NCI-H146 (cell line): ENCODE results near the gene NOS1AP.

Source experiments
- DNase-seq: peaks from one replicate; lab custom pipeline; 2025; lab: John Stamatoyannopoulos, UW

Gene NOS1AP

DNA sequence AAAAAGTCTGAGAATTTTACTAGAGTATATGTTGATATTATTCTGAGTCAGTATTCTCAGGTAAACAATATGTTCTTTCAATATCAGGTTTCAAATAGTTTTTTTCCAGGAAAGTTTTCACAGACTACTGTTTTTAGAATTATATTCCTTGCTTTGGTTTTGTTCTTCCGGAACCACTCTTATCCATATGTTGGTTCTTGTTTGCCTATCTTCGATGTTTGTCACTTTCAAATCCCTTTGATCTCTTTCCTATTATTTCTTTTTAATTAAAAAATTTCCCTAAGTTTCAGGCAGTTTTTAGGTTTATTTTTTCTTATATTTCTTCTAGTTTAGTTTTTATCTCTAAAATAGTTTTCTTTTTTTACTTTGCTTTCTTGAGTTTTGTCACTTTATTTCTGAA, 20.9 kb downstream of the NOS1AP start:
- DNase-seq, result no peak

DNA sequence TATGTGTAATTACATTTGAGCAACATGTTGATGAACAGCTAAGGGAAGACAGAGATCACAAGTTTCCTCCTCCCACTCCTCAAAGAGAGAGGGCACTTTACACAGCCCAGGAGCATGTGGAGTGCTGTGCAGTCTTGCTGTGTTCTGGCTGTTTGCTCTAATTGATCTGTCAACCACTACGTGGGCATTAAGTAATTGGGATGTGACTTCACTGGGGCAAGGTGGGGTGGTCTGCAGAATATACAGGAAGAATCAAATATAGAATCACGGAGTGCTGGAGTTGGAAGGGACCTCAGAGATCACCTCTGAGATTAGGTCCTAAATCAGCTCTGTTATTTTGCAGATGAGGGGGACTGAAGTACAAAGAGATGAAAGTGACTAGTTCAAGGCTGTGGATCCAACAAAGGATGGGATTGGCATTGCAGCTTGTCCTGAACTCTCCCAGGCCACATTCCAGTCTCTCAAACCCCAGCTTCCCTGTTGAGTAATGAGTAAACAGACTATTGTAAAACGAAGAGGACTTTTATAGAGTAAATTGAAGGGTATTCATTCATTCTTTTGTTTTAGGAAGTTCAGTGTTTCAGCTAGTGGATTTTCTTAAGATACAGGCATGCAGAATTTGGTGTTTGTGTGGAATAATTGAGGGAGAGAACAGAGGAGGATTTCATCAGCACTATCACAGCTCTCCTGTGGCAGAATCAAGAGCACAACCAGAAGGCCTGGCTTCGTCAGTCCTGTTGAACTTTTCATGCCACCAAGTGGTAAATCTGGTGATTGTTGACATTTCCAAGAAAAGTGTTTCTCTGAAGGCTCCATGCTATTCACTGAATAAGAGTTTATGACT, 22.4 kb downstream of the NOS1AP start:
- no peak for DNase-seq

DNA sequence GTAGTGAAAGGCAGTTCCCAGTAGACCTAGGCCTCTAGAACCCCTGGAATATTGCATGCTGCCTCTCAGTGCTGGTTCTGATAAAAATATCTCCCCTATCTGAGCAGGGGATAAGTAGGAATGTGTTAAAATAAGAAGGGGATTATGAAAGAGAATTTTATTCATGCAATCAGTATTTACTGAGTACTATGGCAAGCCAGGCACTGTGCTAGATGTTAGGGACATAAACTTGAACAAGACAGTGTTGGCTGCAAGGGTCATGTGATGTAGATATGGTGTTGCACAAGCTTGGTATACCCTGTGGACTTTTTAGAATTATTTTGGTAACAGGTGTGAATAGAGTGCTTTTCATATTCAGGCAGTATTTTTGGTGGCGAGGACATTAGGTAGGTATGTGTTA, 23.6 kb downstream of the NOS1AP start:
- DNase-seq, result no peak

DNA sequence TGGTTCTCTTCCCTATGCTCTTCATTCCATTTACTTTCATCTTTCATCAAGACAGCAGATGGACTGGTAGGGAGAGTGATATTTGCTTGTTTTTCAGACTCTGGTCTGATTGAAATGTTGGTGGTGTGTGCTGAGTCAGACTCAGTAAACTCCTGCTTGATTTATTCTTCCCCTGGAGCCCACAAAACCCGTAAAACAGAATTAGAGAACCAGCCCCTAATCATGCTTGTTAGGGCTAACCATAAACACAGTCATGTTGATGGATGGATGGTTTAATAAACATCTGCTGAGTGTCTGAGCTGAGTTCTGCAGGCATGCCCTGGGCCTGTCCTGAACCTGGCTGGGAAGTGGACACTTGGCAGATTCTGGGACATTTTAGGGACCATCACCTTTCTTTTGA, 24.8 kb downstream of the NOS1AP start:
- DNase-seq, result no peak

DNA sequence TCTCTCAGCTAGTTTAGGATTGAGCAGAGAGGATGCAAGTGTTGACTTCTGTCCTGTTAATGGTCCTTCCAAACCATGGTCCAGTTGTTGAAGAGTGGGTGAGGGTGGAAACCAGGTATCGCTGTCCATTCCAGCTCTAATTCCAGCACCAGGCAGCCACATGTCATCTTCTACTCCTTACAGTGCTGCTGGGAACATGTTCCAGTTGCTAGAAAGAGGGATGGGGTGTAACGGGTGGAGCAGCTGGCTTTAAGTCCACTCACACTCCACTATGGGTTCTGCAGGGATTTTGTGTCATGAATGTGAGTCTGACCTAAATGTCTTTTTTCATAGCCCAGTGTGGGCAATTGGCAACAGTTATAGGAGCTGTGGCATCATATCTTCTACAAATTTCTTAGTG, 25.2 kb downstream of the NOS1AP start:
- no peak for DNase-seq

DNA sequence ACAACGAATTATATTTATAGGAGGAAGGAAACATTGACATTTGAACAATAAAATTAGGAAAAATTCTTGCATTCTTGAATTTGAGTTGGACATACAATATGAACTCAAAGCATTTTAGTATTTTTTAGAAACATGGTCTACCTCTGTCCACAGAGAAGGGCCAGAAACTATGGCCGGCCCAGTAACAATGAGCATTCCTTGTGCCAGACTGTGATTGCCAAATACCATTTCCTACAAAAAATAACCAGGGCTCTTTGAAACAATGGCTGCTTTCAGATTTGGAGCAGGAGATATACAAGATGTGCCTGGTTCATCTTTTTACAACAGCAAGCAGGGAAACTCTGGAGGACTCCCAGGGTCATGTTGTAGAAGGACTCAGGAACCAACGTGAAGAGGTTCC, 38.4 kb downstream of the NOS1AP start:
- no peak for DNase-seq

DNA sequence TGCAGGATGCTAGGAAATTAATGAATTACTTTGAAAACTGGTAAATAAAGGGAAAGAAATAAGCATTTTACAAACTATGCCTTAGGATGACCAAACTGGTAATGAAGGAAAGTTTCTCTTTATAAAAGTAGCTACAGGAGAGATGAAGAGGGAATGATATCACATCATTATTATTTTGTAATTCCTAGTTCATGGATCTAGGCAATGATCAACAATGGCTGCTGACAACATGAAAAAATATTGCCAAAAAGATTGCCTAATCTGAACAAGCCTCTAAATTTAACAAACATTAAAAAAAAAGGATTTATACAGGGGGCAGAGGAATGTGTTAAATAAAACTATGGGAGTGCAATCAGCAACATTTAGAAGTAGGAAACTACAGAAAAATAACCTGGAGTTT, 38.9 kb downstream of the NOS1AP start:
- DNase-seq, result no peak

DNA sequence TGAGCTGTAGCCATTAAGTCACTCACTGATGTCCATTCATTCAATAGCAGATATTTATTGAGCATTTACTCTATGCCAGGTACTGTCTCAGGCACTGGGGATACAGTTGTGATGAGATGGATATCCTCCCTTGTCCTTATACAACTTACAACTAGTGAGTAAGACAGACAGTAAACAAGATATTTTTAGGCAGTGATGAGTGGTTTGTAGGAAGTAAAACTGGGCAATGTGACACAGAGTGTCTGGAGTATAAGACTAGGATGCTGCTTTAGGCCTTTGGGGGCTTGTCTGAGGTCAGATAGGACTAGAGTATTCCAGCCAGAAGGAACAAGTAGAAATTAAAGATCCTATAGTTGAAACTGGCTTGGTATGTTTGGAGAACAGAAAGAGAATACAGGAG, 41.4 kb downstream of the NOS1AP start:
- DNase-seq, result no peak

DNA sequence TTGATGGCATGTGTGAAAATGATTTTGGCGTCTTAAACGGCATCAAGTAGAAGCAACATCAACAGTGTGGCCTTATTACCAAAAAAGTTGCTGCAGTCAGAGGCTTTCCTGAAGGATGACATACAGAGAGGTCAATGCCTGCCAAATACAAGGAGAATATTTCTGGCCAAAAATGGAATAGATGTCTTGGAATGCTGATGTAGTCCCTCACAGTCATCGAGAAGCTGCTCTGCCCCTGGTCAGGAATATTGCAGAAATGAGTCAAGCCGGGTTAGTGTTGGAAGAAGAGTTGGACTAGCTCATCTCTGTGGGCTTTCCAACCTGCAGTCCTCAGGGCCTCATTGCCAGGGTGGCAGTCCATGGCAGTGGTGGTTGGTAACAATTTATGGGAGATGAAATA, 42.1 kb downstream of the NOS1AP start:
- DNase-seq, result no peak

DNA sequence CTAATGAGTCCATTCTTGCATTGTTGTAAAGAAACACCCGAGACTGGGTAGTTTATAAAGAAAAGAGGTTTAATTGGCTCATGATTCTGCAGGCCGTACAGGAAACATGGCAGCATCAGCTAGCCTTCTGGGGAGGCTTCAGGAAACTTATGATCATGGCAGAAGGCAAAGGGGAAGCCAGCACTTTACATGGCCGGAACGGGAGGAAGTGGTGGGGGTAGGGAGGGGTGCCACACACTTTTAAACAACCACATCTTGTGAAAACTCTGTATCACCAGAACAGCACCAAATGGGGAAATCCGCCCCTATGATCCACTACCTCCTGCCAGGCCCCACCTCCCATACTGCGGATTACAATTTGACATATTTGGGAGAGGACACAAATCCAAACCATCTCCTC, 43.9 kb downstream of the NOS1AP start:
- no peak for DNase-seq

DNA sequence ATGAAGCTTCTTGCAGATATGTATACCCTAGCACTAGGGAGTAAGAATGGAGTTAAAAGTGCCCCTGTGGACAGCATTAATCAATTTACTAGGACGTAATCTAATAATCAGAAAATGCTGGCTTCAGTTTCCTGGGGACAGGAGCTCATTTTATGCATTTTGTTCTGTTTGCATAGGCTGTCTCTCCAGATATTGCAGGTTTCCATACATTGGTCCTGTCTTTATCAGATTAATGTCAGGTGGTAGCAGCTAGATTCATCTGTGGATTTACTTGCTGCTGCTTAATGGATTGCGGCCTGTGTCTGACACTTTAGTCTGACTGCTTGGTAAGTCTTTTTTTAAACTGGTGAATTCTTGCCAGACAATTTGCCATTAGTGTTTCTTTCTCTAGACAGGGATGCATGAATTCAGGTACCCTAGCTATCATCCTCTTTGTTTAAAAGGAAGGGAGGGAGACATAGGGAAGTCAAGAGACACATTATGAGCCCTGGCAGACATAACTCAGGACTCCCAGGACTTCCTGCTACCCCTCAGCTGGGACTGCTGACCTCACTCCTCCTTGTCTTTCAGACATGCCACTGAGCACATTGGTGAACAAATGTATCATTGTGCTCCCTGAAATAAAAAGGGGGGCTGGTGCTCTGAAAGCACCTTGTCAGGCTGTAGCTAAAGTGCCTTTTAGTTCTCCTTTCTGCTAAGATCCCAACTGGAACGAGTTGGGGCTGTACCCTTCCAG, 47.7 kb downstream of the NOS1AP start:
- no peak for DNase-seq

DNA sequence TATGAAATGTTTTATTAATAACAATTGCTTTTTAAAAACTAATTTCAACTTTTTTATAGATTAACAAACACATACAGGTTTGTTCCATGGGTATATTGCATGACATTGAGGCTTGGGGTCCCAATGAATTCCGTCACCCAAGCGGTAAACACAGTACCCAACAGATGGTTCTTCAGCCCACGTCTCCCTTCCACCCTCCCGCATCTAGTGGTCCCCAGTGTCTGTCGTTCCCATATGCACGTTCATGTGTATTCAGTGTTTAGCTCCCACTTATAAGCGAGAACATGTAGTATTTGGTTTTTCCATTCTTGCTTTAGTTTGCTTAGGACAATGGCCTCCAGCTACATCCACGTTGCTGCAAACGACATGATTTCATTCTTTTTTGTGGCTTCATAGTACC, 48.6 kb downstream of the NOS1AP start:
- no peak for DNase-seq

DNA sequence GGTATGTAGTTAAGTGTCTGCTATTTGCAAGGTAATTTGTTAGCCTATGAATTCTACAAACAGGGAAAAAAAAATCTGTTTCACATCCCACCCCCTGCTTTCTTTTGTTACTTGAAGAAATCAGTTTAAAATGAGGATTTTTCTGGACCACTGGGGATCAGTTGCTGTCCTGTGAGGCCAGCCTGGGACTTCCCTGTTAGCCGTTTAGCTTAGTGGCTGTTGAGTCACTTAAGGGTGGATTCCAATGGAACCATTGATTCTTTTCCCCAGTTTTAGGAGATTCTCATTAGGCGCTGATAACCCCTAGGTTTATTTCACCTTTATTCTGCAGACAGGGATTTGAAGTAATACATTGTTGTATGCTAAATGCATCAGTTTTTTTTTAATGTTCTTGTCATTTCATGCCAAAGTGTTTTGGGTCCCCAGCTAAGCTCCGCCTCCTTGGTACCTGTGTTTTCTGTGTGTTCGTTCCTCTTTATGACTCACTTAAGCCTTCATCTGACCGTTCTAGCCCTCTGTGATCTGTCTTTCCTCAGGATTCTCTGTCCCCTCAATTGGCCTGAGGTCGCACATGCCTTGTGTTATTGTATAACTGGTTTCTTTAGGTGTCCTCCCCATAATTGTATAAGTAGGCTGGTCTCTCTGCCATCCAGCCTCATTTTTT, 59.3 kb downstream of the NOS1AP start:
- DNase-seq, result no peak

DNA sequence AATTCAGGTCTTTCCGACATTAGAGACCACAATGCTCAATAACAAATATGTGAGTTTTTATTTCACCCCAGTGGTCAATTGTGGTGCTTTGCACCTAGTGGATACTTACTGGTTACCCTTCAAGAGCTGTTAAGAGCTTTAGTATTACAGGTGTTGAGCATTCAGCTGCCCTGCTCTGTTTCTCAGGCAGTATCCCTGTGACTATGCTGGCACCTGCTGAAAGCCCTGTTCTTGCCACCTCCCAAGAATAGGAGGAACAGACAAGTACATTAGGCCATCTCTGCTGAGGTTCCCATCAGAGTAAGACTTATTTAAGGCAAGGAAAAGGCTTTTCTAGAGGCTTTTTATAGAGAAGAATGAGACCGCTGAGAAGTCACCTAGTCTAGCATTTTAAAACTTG, 60.8 kb downstream of the NOS1AP start:
- DNase-seq, result no peak

DNA sequence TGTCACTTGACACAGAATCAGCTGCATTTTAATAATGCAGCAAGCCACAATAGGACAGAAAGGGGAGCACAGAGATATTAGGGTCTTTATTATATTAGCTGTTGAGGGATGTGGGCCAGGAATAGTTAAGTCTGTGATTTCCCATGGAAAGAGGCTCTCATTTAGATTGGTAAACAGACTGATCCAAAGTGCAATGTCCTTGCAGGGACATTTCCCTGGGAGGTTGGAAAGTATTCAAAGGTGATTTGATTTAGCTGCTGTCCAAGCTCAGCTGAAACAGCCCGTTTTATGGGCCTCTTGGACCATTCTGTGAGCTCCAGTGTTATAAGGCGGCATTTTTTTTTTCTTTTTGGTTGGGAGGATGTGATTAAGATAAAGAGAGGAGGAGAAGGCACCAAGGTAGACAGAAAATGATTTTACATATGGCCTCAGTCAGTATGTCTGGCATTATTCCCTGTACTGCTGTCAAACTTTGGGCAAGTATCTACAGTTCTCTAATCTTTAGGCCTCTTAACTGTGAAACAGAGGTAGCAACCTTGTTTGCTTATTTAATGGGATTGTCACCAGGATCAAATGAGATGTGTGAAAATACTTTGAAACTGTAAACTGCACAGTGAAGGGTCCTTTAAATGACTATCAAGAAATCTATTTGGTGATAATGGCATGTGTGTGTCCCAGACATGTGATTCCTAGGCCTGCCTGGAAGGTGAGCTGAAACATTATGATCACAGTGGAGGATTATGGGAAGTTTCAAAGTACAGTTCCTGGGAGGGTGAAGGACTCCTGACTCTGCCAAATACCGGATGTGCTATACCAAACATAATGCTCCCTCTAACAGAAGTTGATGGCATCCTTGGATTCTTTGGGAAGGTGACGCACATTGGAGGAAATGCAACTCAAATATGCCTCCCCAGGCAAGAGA, 62.2 kb downstream of the NOS1AP start:
- DNase-seq, result no peak

DNA sequence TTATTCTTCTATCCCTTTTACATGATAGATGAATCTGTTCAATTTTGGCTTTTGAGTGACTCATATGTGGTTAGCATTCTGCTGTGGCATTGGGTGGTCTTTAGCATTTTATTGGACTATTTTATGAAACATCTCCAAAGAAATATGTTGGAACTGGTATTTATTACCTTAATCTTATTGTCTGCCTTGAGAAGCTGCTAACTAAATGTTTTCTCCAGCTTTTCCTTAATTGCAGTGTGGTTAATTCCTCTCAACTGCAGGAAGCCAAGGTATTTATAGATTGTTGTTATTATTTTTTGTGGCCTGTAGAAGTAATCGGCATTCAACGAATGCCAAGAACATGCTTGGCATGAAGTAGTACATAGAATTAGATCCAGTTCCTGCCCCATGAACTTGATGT, 64.1 kb downstream of the NOS1AP start:
- no peak for DNase-seq

DNA sequence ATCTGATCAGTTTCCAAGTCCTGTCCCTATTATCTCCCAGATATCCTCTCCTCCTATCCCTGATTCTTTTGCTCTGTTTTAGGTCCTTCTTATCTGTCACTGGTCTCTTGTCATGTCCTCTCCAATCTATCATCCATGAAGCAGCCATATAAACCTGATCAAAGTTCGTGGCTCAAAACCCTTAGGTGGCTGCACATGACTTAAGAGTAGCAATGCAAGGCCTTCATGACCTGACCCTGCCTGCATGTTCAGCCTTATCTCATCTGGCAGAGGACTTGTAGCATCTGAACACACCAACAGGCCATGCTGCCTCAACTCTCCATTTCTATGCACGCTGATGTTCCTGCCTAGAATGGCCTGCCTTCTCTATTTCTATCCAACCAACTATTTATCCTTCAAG, 65.2 kb downstream of the NOS1AP start:
- no peak for DNase-seq

DNA sequence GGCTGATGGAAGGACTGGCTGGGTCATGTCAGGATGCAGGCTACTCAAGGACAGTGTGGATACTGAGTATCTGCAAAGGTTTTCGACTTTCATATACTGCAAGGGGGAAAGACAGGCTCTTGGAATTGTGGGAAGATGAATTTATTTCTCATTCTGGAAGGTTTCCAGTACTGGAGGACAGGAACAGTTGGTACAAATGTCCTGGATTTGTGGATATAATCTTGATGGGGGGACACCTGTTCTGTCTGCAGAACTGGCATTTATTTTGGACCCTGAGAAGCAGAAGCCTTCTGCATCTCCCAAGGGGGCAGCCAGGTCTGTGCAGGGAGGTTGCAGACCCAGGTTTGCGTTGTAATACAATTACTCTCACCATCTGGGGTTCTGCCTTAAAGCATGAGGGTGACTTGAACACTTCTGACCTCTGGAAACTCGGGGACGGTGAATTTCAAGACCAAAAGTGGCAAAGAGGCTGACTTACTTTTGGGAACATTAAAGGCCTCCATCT, 65.8 kb downstream of the NOS1AP start:
- DNase-seq, result no peak

DNA sequence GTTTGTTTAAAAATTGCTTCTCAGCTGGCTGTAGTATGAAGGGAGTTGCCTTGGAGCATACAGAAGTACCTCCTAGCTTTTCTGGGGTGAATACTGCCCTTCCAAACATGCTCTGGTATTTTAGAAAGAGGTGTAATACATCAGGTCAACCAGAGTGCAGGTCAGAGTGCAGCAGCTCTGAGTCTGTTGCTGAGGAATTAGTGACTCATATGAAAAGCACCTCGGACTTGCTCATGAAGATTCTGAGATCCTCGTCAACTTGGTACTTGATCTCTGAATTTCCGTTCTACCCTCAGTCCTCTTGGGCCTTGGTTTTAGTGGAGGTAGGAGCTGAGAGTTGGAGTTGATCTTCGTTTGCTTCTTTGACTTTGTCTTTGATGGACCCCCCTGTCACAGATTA, 67.3 kb downstream of the NOS1AP start:
- no peak for DNase-seq

DNA sequence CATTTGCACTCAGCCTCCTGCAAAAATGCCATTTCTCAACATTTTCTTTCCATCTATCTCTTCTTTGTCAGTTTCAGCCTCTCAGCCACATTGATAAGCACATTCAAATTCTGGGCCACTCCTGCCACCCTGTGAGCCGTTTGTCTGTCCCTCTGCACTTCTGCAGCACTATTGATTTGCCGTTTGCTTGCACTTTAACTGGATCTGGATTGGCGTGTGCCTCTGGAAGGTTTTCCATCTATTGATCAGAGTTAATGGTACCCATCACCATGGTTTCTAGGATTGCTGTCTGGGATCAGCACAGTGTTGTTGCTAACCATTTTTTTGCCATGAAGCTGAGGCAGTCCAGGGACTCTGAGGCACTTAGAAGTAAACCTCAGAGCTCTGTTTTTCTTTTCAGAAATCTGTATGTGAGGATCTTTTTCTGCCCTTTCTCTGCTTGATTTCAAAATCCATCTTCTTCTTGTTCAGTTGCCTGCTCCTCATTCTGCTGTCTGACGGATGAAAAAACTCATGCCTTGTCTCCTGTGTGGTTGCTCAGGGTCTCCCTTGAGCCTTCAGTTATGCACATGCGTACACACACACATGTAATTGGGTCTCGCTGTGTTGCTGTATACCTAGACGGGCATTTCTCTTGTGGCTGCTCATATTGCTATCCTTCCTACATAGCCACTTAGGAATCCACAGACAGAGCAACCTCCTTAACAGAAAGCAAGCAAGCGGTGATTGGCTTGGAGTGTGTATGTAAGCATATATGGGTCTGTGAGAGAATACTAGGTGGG, 67.9 kb downstream of the NOS1AP start:
- no peak for DNase-seq

DNA sequence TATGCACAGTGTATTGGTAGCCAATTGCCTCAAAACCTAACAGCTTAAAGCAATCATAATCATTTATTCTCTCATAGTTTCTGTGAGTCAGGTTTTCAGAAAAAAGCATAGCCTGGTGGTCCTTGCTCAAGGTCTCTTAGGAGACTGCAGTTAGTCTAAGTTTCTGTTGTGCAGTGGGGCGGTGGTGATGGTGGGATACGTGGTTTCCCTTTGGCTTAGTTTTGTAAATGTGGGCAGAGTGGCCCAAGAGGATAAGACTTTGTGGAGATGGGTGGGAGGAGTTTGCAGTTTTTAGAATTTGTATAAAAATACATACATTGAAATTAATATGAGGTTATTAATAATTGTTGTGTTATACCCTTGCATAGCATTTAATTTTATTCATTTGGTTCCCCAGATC, 68.6 kb downstream of the NOS1AP start:
- no peak for DNase-seq
